NCI-H524 (cell line): ENCODE data around the gene SBNO2.
"Not testable (repeated sequence)": the region's sequence is repeated elsewhere in the genome, so short reads cannot be mapped to it uniquely, and the experiment has no call there.

Experiments used
- DNase-seq, 2 experiments: peaks; one replicate each; lab custom pipeline; 2025; lab: John Stamatoyannopoulos, UW

Gene SBNO2

DNA sequence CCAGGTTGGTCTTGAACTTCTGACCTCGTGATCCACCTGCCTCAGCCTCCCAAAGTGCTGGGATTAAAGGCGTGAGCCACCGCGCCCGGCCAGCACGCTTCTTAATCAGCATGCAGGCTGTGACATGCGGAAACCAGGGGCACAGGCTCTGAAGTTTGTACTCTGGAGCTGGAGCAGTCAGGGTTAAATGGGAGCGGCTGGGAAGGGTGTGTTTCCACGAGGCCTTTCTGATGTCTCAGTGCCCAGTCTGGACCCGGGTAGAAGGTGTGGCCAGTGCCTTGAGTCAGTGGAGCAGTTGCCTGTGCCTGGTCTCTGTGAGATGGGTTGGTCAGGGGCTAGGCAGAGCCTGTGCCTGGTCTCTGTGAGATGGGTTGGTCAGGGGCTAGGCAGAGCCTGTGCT is 34.8 kb upstream of the SBNO2 start:
- DNase-seq: not testable (repeated sequence)

DNA sequence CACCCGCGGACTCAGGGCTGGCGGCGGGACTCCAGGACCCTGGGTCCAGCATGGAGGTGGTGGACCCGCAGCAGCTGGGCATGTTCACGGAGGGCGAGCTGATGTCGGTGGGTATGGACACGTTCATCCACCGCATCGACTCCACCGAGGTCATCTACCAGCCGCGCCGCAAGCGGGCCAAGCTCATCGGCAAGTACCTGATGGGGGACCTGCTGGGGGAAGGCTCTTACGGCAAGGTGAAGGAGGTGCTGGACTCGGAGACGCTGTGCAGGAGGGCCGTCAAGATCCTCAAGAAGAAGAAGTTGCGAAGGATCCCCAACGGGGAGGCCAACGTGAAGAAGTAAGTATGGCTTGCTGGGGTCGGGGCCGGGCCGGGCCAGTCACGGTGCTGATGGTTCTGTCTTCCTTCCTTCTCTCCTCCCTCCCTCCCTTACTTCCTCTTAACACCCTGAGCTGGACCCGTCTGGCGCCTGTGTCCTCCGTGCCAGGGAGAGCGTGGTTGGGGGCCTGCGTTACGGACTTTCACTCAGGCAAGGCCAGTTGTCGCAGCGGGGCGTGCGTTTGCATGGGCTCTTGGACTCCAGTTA is 32.9 kb upstream of the SBNO2 start:
- DNase-seq: no peak

DNA sequence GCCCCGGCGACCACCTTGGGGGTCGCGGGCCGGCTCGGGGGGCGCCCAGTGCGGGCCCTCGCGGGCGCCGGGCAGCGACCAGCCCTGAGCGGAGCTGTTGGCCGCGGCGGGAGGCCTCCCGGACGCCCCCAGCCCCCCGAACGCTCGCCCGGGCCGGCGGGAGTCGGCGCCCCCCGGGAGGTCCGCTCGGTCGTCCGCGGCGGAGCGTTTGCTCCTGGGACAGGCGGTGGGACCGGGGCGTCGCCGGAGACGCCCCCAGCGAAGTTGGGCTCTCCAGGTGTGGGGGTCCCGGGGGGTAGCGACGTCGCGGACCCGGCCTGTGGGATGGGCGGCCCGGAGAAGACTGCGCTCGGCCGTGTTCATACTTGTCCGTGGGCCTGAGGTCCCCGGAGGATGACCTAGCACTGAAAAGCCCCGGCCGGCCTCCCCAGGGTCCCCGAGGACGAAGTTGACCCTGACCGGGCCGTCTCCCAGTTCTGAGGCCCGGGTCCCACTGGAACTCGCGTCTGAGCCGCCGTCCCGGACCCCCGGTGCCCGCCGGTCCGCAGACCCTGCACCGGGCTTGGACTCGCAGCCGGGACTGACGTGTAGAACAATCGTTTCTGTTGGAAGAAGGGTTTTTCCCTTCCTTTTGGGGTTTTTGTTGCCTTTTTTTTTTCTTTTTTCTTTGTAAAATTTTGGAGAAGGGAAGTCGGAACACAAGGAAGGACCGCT is 32.2 kb upstream of the SBNO2 start:
- DNase-seq: no peak

DNA sequence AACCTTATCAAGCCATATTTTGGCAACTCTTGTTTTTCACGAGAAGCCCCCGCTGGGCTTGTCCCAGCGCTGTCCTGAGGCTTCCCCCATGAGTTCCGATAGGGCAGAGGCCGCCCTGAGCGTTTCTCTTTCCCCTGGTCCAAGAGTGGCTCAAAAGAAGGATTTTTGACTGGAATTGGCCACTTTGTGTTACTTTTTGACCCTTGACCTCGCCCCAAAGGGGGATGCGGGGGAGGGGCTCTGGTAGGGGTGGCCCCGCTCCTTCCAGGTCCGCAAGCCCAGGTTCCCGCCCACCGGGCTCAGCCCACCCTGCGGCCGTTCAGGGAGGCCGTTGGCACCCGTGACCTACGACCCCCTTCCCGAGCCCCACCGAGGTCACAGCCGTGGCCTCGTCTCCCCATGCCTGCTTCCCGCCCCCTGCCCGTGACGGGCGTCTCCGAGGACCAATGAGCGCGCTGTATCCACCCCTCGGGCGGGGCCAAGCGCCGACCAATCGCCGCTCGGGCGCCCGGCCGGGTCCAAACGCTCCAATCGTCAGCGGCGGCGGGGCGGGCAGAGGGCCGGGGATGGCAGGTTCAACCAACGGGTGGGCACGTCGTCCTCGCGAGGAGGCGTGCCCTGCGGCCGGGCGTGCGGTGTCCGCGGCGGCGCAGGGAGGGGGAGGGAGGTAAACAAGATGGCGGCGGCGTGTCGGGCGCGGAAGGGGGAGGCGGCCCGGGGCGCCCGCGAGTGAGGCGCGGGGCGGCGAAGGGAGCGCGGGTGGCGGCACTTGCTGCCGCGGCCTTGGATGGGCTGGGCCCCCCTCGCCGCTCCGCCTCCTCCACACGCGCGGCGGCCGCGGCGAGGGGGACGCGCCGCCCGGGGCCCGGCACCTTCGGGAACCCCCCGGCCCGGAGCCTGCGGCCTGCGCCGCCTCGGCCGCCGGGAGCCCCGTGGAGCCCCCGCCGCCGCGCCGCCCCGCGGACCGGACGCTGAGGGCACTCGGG is 31.3 kb upstream of the SBNO2 start, which contains the start of gene STK11:
STK11 (plus strand) TSS at position 665 of the 986 bp plus-strand sequence. CDS start 1,136 bp downstream, outside the sequence.
- DNase-seq: peak; percentile 93 to 96

DNA sequence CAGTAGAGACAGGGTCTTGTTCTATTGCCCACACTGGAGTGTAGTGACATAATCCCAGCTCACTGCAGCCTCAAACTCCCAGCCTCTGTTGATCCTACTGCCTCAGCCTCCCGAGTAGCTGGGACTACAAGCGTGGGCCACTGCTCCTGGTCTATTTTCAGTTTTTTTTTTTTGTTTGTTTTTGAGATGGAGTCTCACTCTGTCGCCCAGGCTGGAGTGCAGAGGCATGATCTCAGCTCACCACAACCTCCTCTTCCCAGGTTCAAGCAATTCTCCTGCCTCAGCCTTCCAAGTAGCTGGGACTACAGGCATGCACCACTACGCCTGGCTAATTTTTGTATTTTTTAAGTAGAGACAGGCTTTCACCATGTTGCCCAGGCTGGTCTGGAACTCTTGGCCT is 26.5 kb upstream of the SBNO2 start:
- DNase-seq: not testable (repeated sequence)

DNA sequence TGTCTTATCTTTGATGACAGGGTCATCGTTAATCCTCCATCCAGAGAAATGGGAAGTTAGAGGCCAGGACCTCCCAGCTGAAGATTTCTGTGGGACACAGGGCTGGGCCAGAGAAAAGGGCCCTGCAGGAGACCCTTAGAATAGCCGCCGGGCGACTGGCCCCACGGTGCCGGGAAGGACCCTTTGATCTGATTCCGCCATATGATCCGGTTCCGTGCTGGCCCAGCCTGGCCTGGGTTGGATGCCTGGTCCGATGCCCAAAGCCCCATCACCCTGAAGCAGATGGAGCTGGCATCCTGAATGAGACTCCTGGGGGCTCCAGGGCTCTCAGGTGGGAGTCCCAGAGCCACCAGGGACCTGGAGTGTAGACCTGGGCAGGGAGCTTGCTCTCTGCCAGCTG is 25.5 kb upstream of the SBNO2 start:
- DNase-seq: no peak

DNA sequence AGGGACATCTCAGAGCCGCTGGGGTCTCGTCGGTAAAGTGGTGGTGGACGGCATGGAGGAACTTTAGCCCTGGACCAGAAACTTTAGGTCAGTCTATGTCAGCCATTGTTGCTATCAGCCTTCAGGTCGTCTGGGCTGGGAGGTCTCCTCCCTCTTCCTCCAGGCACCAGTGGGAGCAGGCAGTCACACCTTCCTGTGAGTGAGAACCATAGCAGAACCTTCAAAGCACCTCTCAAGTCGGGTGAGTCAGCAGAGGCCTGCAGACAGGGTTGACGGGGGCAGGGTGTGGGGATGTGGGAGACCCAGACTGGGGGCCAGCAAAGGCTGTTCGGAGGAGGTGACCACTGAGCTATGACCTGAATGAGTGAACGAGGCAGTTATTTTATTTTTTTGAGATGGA is 15.4 kb upstream of the SBNO2 start:
- no peak for DNase-seq

DNA sequence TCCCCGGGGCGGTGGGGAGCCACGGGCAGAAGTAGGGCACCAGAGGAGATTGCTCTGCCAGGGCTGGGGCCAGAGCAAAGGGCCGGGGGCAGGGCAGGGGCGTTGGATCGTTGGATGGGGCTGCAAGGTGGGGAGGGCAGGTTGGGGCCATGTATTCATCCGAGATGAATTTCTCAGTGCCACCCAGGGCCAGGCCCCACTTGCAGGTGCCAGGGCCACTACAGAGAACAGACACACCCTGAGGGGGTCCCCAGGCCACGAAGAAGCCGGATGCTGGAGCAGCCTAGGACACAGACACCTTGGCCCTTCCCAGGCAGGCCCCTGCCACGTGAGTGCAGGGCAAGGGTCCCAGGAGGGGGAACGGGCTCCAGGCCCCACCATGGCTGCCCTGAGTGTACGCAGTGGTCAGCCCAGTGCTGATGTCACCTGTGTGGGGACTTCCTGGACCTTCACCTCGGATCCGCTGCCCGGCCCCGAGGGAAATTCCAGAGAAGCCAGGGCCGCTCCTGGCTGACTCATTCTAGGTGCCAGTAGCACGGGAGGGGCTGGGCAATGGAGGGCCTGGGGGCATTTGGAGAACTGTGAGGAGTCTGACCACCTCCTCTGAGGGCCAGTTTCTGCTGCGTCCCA is 9.6 kb upstream of the SBNO2 start:
- no peak for DNase-seq

DNA sequence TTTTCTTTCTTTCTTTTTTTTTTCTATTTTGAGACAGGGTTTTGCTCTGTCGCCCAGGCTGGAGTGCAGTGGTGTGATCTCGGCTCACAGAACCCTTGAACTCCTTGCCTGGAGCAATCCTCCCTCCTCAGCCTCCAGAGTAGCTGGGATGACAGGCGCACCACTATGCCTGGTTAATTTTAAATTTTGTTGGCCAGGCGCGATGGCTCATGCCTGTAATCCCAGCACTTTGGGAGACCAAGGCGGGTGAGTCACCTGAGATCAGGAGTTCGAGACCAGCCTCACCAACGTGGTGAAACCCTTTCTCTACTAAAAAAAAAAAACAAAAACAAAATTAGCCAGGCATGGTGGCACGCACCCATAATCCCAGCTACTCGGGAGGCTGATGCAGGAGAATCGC is 8.7 kb upstream of the SBNO2 start:
- DNase-seq: no peak

DNA sequence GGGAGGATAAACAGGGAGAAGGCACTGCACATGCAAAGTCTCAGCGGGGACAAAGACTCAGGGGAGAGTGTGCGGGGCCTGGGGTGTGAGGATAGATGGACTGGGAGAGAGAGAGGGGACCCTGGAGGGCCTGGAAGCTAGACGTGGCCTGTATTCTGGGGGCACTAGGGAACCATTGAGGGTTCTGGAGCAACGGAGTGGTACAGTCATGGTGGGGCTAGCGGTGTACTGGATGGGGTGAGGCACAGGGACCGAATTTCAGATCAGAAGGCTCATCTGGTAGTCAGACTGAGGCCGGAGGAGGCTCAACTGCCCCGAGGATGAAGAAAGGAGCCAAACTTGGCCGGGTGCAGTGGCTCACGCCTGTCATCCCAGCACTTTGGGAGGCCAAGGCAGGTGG is 8.0 kb upstream of the SBNO2 start:
- DNase-seq: no peak

DNA sequence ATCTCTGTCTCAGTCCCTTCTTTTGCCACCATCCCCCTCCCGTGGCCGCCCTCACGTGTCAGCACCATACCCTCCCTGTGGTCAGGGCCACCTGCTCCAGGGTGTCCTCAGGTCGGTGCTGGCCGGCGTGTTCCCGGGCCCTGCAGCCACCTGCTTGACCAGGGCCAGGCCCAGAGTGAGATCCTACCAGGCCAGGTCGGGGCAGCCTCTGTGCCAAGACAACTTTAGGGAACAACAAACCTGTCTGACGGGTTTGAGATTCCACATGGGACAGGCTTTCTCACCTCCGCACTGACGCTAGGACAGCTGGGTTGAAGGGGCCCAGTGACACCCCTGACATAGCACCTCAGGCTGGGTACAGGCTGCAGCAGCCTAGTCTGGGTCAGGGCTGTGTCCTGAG is 7.5 kb upstream of the SBNO2 start:
- no peak for DNase-seq

DNA sequence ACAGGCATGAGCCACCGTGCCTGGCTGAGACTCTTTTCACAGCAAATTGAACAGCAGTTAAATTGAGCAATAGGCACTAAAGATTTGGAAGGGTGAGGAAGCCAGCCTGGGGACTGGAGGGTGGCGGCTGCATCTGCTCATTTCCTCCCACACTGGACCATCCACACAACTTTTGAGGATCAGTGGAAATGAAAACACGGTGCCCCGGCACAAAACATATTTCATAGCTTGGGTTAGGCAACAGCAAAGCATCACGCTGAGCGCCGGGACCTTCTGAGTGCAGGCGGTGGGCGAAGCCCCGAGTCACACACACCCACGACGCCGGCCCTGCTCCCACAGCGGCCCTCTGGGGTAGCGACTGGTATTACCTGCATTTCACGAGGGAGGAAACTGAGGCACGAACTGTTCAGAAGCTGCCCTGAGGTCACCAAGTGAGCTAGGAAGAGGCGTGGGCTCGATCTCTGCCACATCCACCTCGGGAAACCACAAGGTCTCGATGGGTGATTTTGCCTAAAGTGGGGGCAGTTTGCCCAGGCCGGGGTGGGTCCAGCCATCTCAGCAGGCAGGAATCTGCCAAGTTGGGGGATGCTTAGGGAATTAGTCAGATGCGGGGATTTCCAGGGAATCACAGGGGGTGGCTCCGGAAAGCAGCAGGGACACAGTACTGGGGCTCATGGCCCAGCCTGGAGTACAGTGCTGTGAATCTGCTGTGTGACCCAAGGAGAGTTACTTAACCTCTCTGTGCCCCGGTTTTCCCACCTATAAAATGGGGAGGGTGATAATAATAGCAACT is 3.5 kb upstream of the SBNO2 start:
- no peak for DNase-seq

DNA sequence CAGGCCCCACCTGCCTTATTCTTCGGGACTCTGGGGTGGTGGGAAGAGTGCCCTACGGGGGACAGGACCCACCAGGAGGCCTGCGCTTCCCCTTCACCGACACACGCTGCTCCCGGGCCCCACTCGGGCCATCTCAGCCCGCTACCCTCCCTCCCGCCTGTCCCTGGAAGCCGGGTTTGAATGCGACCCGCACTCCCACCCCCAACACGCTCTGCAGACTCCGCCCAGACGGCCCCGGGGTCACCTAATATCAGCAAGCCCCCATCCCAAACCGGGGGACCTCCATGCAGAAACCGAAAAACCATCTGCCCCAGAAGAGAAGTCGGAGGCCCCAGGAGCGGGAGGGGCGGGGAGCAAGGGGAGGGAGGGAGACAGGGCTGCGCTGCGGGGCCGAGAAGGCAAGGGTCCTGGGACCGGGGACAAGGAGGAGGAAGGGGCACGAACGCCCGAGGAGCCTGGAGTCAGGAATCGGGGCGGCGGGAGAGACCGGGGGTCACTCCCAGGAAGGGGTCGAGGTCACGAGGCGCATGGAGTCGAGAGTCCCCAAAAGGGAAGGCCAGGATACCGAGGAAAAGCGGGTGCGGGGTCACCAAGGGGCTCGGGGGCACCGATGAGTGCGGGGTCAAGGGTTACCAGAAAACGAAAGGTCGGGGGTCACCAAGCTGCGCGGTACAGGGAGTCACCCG is 766 bp downstream of the SBNO2 start:
- no peak for DNase-seq

DNA sequence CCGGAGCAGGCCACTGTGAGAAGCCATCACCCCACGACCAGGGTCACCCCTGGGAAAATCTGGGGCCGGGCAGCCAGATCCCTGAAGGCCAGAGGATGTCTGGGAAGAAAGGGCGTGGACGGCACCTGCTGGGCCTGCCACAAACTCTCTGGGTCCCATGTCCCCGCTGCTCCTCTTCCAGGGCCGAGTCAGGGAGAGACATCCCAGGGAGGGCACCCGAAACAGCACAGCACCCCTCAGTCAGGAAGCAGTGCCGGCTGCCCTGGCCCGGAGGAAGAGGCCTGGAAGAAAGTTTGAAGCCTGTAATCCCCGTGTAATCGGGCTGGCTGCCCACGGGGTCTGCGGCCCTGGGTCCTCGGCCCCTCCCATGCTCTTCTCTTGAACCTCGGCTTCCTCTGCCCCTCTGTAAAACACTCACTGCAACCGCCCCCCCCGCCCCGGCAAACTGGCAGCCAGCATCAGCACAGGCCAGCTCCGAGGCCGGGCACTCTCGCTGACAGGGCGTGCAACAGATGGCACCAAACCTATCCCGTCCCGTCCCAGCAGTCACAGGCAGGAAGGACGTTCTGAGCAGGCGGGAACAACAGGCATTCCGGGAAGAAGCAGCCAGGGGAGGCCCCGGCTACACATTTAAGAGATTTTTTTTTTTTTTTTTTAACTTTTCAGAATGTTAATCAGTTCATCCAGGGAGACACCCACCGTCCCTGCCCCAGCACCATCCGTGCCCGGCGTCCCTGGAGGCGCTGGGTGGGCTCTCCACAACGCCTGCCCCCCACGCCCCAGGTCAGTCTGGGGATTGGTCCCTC is 1.5 kb downstream of the SBNO2 start:
- peak in 1 of 2 experiments; percentile 53 for DNase-seq

DNA sequence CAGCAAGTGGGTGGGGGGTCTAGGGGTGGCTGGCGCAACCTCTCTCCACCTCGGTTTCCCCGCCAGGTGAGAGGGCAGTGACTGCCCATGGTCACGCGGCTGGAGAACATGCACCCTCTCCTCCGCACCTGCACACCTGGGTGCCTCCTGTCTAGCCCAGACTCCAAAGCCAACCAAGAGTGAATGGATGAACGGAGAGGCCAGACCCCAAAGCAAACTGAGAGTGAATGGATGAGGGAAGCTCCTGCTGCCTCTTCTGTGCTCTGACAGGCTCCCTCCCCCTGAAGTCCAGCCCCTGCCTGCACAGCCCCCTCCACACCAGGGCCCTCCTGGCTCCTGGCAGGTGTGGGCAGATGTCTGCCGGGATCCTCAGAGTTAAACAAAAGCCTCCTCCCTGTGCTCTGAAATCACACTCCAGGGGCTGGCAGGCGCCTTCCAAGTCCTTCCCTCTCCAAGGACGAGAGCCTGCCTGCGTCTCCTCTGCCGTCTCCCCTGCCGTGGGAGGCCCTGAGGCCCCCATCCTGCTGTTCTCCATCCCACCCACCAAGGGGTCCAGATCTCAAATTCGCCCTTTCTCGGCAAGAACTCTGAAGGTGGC is 2.2 kb downstream of the SBNO2 start:
- no peak for DNase-seq

DNA sequence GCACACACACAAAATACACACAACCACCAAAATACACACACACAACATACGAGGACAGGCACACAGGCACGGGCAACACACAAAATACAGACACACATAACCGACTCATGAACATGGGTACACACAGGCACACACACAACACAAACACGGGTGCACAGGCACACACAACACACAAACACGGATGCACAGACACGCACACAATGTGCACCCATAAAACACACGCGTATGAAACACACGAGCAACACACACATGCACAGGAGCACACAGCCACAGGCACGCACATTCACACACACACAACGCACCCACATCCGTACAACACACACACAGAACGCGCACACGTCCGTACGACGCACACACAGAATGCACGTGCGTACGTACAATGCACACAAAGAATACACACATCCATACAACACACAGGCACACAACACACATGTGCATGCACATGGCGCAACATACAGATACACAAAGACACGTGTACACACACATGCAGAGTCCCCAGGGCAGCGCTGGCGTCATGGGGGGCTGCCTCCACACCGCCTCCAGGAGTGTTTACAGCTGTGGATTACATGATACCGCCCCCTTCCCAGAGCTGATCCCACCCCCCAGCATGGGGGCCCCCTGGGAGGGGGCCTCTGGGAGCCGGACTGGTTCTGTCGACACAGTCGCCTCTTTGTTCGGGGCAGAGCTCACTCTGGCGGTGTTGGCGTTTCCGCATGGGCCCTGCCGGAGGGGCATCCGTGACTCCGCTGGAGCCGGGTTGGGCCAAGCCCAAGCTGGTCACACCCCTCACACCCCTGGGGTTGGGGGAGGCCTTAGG is 2.9 kb downstream of the SBNO2 start:
- DNase-seq: no peak

DNA sequence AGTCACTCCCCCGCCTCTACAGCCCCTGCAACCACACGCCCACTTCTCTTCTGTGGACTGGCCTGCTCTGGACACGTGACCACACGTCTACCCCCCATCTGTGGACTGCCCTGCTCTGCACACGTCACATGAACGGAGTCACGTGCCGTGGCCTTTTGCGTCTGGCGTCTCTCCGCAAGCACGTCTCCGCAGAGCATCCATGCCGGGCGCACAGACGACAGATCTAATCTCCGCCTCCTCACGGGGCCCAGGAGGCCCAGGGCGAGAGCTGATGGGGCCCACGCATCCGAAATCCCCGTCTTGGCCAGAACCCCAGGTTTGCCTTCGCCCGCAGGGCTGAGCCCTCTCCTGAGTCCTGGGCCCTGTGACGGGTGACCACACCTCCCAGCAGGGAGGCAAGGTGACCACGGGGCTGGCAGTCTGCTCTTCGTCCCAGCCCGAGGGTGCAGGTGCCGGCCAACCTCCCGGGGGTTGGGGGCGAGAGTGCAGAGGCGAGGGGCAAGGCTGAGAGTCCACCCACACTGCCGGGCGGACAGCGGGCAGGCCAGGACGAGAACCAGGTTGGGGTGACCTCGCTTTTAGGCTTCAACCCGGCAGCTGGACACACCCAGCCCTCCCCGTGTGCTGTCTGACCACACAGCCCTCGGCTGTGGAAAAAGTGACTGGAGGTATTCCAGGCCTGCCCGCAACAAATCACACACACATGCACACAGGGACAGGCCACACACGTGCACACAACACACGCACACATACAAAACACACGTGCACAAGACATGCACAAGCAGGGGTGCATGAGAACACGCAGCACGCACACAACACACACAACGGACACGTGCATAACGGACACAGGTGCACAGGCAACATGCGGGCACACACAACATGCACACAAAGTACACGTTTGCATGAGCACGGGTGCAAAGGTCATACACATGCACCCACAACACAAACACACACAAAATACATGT is 3.9 kb downstream of the SBNO2 start:
- no peak for DNase-seq
